K562 (cell line): ENCODE measurements around the gene OSBPL7. TPM values are rescaled to one million over a fixed set of nuclear protein-coding genes. Genes with fewer than 3 reads are reported as not detected.

Experiments used
- ATAC-seq: fragments of 200-7000 bp; cut with Tn5 transposase; 3 replicates; pipeline ENCODE4 v1.9.1; 2020; ENCODE audit warnings: moderate library complexity
- BruUV-seq: library from RNA; stranded (reverse); fragments of 400-500 nt; replicated peaks from 2 replicates; lab custom pipeline; 2021; lab: Mats Ljungman, UMichigan
- CTCF ChIA-PET: fragments of 300-600 bp; formaldehyde crosslinking; extraction: SDS; loops from one replicate; lab custom pipeline; 2021; ENCODE audit warnings: low intra/inter-chr PET ratio; lab: Yijun Ruan, JAX
- POLR2A ChIA-PET: fragments of 300-600, 350-650 bp; sonication (Branson Sonifier 250); formaldehyde crosslinking; extraction: SDS; loops from one replicate; lab custom pipeline; 2021; ENCODE audit warnings: antibody characterized with exemption, inconsistent platforms; lab: Yijun Ruan, JAX
- DNase-seq, 4 experiments: peaks; one replicate each; pipeline versions ENCODE4 v3.0.0 to v3.0.0-alpha.2; 2011 to 2018; ENCODE audit warnings: low spot score in 3 of 4, mixed read lengths in 3 of 4; ENCODE audit errors: extremely low read depth in 1 of 4
- FAIRE-seq: peaks from 2 replicates; lab custom pipeline; 2011; peaks lifted over from hg19 to GRCh38; lab: Jason Lieb, UNC
- H2AFZ ChIP-seq: 2 replicates; pipeline ENCODE4 v1.6.0; 2011; ENCODE audit warnings: low read depth, low read length, control low read depth, inconsistent platforms
- H3K27ac ChIP-seq: fragments of 200-600 bp; 3 replicates; pipeline ENCODE4 v1.8.0; 2011; ENCODE audit warnings: low read depth, mild to moderate bottlenecking, control low read depth, inconsistent platforms, low read length, moderate library complexity, mixed read lengths; ENCODE audit errors: extremely low read depth
- H3K27me3 ChIP-seq, 2 experiments: fragments of 300-600 bp in 1 of 2; 2 replicates in 1 of 2; 3 replicates in 1 of 2; pipeline versions ENCODE4 v1.6.0 to v1.8.0; 2011; ENCODE audit warnings: inconsistent platforms in 2 of 2, low read length in 2 of 2, mild to moderate bottlenecking in 1 of 2, mixed read lengths in 1 of 2, moderate library complexity in 1 of 2; ENCODE audit not compliant: control insufficient read depth in 2 of 2, insufficient read depth in 2 of 2
- H3K36me3 ChIP-seq: fragments of 300-600 bp; 3 replicates; pipeline ENCODE4 v1.8.0; 2011; ENCODE audit warnings: mild to moderate bottlenecking, low read length, inconsistent platforms; ENCODE audit not compliant: control insufficient read depth, insufficient read depth
- H3K4me1 ChIP-seq, 2 experiments: fragments of 200-600 bp in 1 of 2; replicated peaks in 1 of 2; 2 replicates in 1 of 2; 3 replicates in 1 of 2; pipeline versions ENCODE4 v1.5.1 to v1.8.0; 2011; ENCODE audit warnings: inconsistent platforms in 2 of 2, low read length in 2 of 2, mild to moderate bottlenecking in 1 of 2, mixed read lengths in 1 of 2, moderate library complexity in 1 of 2; ENCODE audit not compliant: control insufficient read depth in 2 of 2, insufficient read depth in 2 of 2
- H3K4me2 ChIP-seq: 2 replicates; pipeline ENCODE4 v1.6.1; 2011; ENCODE audit warnings: low read length, control low read depth, inconsistent platforms, mixed read lengths; ENCODE audit not compliant: insufficient read depth
- H3K4me3 ChIP-seq: fragments of 200-600 bp; sonication (generic), shearing (Covaris generic); 2 replicates; pipeline ENCODE4 v1.5.1; 2016; ENCODE audit warnings: control low read depth, inconsistent platforms
- H3K79me2 ChIP-seq: fragments of 200-600 bp; 3 replicates; pipeline ENCODE4 v1.8.0; 2011; ENCODE audit warnings: low read length, inconsistent platforms; ENCODE audit not compliant: control insufficient read depth, insufficient read depth
- H3K9ac ChIP-seq, 2 experiments: 2 replicates each; pipeline versions ENCODE4 v1.6.0 to v1.6.1; 2011; ENCODE audit warnings: low read depth in 2 of 2, low read length in 2 of 2, control low read depth in 1 of 2, inconsistent platforms in 1 of 2, mild to moderate bottlenecking in 1 of 2, mixed read lengths in 1 of 2; ENCODE audit not compliant: insufficient read depth in 1 of 2
- H3K9me1 ChIP-seq: one replicate; pipeline ENCODE4 v1.6.0; 2011; ENCODE audit warnings: inconsistent platforms, mild to moderate bottlenecking, low read length, moderate library complexity; ENCODE audit not compliant: control insufficient read depth, insufficient read depth
- H3K9me3 ChIP-seq: replicated peaks from 2 replicates; pipeline ENCODE4 v1.5.1; 2011; ENCODE audit warnings: low read depth, low read length, inconsistent platforms; ENCODE audit not compliant: control insufficient read depth, insufficient read depth
- H4K20me1 ChIP-seq: replicated peaks from 2 replicates; pipeline ENCODE4 v1.6.1; 2011; ENCODE audit warnings: low read length, inconsistent platforms, mixed read lengths; ENCODE audit not compliant: control insufficient read depth, insufficient read depth
- CHD7 ChIP-seq: fragments of 200-600 bp; sonication (generic); IDR thresholded peaks from one replicate; pipeline ENCODE4 v1.6.1; 2012; ENCODE audit warnings: mild to moderate bottlenecking, low read depth, low read length, inconsistent platforms
- HMGN3 ChIP-seq: IDR thresholded peaks from 2 replicates; pipeline ENCODE4 v1.6.1; 2011; ENCODE audit warnings: borderline replicate concordance, low read depth, mild to moderate bottlenecking, mixed read lengths, low read length; ENCODE audit not compliant: insufficient read length; ENCODE audit errors: extremely low read depth
- WGBS: fragments of 100-300 bp; shearing (Covaris generic); methylation state at CpG from one replicate; pipeline ENCODE4 v1.1.6; 2016; ENCODE audit warnings: low coverage, mixed read lengths; ENCODE audit not compliant: insufficient coverage; ENCODE audit errors: missing lambda C conversion rate; 5-methylcytosine and 5-hydroxymethylcytosine counted together
- in situ Hi-C: fragments of 300-500 bp; cut with MboI; formaldehyde crosslinking; loops from 4 replicates; pipeline ENCODE4 v1.15.0; 2018; ENCODE audit warnings: inconsistent platforms, mixed read lengths
- intact Hi-C: fragments of 100-400 bp; cut with micrococcal nuclease; formaldehyde crosslinking; loops from 2 replicates; pipeline ENCODE4 v1.14.2; 2022
- polyA plus RNA-seq, 8 experiments: library from polyadenylated mRNA; depleted of rRNA in 4 of 8; stranded (reverse) in 5 of 8; unstranded in 3 of 8; fragments of >200 nt; fragmentation: Nextera tagmentation in 2 of 8; fragmentation: Illumina TruSeq in 1 of 8; extraction: Ambion mirVana in 2 of 8; extraction: Trizol in 1 of 8; gene quantifications; 2 replicates each; pipeline versions ENCODE4 v1.2.1 to v1.2.3, GENCODE V29; 2011 to 2014; ENCODE audit warnings: inconsistent platforms in 1 of 8, missing spikeins in 1 of 8
- total RNA-seq, 7 experiments: library from RNA; depleted of rRNA in 6 of 7; stranded (reverse); fragments of >200 nt in 6 of 7; fragmentation: Illumina TruSeq in 2 of 7; extraction: Trizol in 2 of 7; gene quantifications; 2 replicates each; pipeline versions ENCODE4 v1.2.1 to v1.2.3, GENCODE V29; 2011 to 2021; ENCODE audit warnings: low replicate concordance in 1 of 7

OSBPL7 gene
- total and polyA plus RNA-seq, 9 of the 15 experiments (the other 6 are each of a cell fraction or from before 2014, with no cell fraction given), result 0.32 to 11.9 (median 5.8) TPM

- Histone ChIP-seq H3K27me3 (no peaks in the 10 kb centered on the region), H3K4me3 (no peak overlapping the region), H3K9me3 (no peaks in the 10 kb centered on the region), H3K79me2 (peaks cover 18% of the 10 kb centered on the region), H4K20me1 (no peaks in the 10 kb centered on the region), H3K9ac (no peak overlapping the region), H3K4me1 (peaks cover 36 to 60% of the 10 kb centered on the region in 2 experiments), H2AFZ (no peak overlapping the region), H3K27ac (no peak overlapping the region), H3K9me1 (no peaks in the 10 kb centered on the region), H3K4me2 (no peak overlapping the region), H3K36me3 (no peaks in the 10 kb centered on the region; the same call in 2 of the 3 replicates)
- FAIRE-seq (no peak), ATAC-seq (no peak), DNase-seq (no peak)
- TF ChIP-seq HMGN3, result peak; percentile 25
- TF ChIP-seq CHD7, result no peak
- intact Hi-C loops (loop anchor here (10.0 kb wide), 1 partner anchor 287 kb away; no protein-coding TSS in a partner anchor), in situ Hi-C loops (no loop called here)
- no TSS peak for BruUV-seq
- WGBS, result 75% methylated on average over 9 of the region's 23 CpGs
- ChIA-PET CTCF (interaction anchor here (0.6 kb wide), 2 partner anchors 16 to 795 kb away, joined by 3 read pairs; no protein-coding TSS in a partner anchor), POLR2A (interaction anchor here (0.7 to 2.4 kb wide), 5 partner anchors 11 to 47 kb away, joined by 3 to 11 read pairs (median 3); partner anchors contain the start of gene SP2)
Measured at GRCh38 chr17:47848198-47848513, 26.6 kb upstream of the OSBPL7 start.
